Caco-2 (cell line): ENCODE results near the gene UXS1. TPM values are rescaled to one million over a fixed set of nuclear protein-coding genes. Genes with fewer than 3 reads are reported as not detected.

Experiments used
- BruUV-seq: library from RNA; stranded (reverse); fragments of 400-500 nt; replicated peaks from 2 replicates; lab custom pipeline; 2021; lab: Mats Ljungman, UMichigan
- CTCF ChIA-PET: fragments of 300-600 bp; sonication (Branson Sonifier 250); formaldehyde crosslinking; loops from one replicate; lab custom pipeline; 2022; ENCODE audit warnings: antibody characterized with exemption; lab: Charles Lee
- POLR2A ChIA-PET: fragments of 300-600 bp; sonication (Branson Sonifier 250); formaldehyde crosslinking; loops from one replicate; lab custom pipeline; 2022; ENCODE audit warnings: antibody characterized with exemption; lab: Charles Lee
- DNase-seq, 2 experiments: peaks; one replicate each; pipeline versions ENCODE4 v3.0.0 to v3.0.0-alpha.2; 2020 to 2022
- H3K27me3 ChIP-seq: replicated peaks from 2 replicates; pipeline ENCODE4 v1.6.0; 2011; ENCODE audit warnings: low read length; ENCODE audit not compliant: control insufficient read depth, insufficient read depth
- H3K36me3 ChIP-seq: 2 replicates; pipeline ENCODE4 v1.5.1; 2011; ENCODE audit warnings: low read length; ENCODE audit not compliant: control insufficient read depth, insufficient read depth
- H3K4me1 ChIP-seq: fragments of 250-450 bp; sonication (Bioruptor Pico); 2 replicates; pipeline ENCODE4 v1.5.1; 2020; ENCODE audit warnings: mild to moderate bottlenecking
- H3K4me3 ChIP-seq: 2 replicates; pipeline ENCODE4 v1.5.1; 2011; ENCODE audit warnings: low read depth, mild to moderate bottlenecking, control low read depth, low read length
- H3K9me3 ChIP-seq: fragments of 250-450 bp; sonication (Bioruptor Pico); 2 replicates; pipeline ENCODE4 v1.5.1; 2020; ENCODE audit warnings: mild to moderate bottlenecking, moderate library complexity
- H3K27ac Mint-ChIP-seq: one replicate; pipeline ENCODE4 v1.8.0; 2022; ENCODE audit warnings: mixed read lengths; ENCODE audit not compliant: unreplicated experiment
- H3K27me3 Mint-ChIP-seq: one replicate; pipeline ENCODE4 v1.8.0; 2022; ENCODE audit warnings: mixed read lengths; ENCODE audit not compliant: insufficient read depth, unreplicated experiment
- H3K36me3 Mint-ChIP-seq: one replicate; pipeline ENCODE4 v1.8.0; 2022; ENCODE audit warnings: mild to moderate bottlenecking, mixed read lengths; ENCODE audit not compliant: insufficient read depth, unreplicated experiment
- H3K4me1 Mint-ChIP-seq: one replicate; pipeline ENCODE4 v1.8.0; 2022; ENCODE audit warnings: low read depth, mixed read lengths; ENCODE audit not compliant: unreplicated experiment
- H3K4me3 Mint-ChIP-seq: one replicate; pipeline ENCODE4 v1.8.0; 2022; ENCODE audit warnings: mild to moderate bottlenecking, moderate library complexity, mixed read lengths; ENCODE audit not compliant: unreplicated experiment
- H3K9me3 Mint-ChIP-seq: one replicate; pipeline ENCODE4 v1.8.0; 2022; ENCODE audit warnings: mixed read lengths; ENCODE audit not compliant: unreplicated experiment
- CTCF ChIP-seq, 2 experiments: fragments of 200-600 bp in 1 of 2; IDR thresholded peaks; 1 replicate in 1 of 2; 2 replicates in 1 of 2; pipeline versions ENCODE4 v1.5.1 to v1.8.0; 2011 to 2022; ENCODE audit warnings: antibody characterized with exemption in 1 of 2, control low read depth in 1 of 2, inconsistent platforms in 1 of 2, low read depth in 1 of 2, low read length in 1 of 2, mild to moderate bottlenecking in 1 of 2, moderate library complexity in 1 of 2; ENCODE audit not compliant: insufficient read depth in 1 of 2, severe bottlenecking in 1 of 2, unreplicated experiment in 1 of 2
- intact Hi-C: fragments of 100-400 bp; cut with micrococcal nuclease; formaldehyde crosslinking; loops from one replicate; pipeline ENCODE4 v1.10.0; 2022; ENCODE audit not compliant: unreplicated experiment
- total RNA-seq: library from RNA; stranded (reverse); gene quantifications from 2 replicates; pipeline ENCODE4 v1.2.3, GENCODE V29; 2022

Gene UXS1
- total RNA-seq, 1 experiment from 2014 or later: 72.7 TPM

DNA sequence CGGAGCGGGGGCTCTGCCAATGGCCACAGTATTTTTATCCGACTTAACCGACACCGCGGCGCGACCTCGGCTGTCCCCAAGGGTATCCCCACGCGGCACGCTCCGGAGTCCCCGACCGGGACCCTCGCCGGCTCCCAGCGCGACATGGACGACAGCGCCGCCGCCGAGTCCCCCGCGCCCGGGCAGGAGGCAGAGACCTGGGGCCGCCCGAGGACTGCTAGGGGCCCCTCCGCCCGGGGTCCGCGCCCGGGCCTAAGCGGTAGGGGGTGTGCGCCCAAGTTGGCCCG lies 468 bp downstream of the UXS1 start:
- Mint-ChIP-seq H3K9me3 (no peaks in the 10 kb centered on the region), H3K27ac (peak overlapping the region; percentile 95), H3K4me3 (peak overlapping the region; percentile 81), H3K4me1 (peaks cover 42% of the 10 kb centered on the region), H3K27me3 (no peaks in the 10 kb centered on the region), H3K36me3 (peaks cover 21% of the 10 kb centered on the region)
- no peak for DNase-seq
- no peaks in the 10 kb centered on the region for H3K36me3 ChIP-seq
- ChIA-PET CTCF (interaction anchor here (1.0 kb wide), 1 partner anchor 29 kb away, joined by 5 read pairs; no protein-coding TSS in a partner anchor), POLR2A (interaction anchor here (1.0 to 1.2 kb wide), 2 partner anchors 31 to 1155 kb away, joined by 3 to 5 read pairs; partner anchors contain the start of gene MRPS9)
- no peak for TF ChIP-seq CTCF (IDR thresholded peaks at IDR 0.05; ENCODE audit: insufficient read depth in 1 of 2, low read depth in 1 of 2, low read length in 1 of 2, severe bottlenecking in 1 of 2, unreplicated experiment in 1 of 2)
- no peaks in the 10 kb centered on the region for H3K27me3 ChIP-seq
- H3K9me3 ChIP-seq: no peaks in the 10 kb centered on the region
- peaks cover 23% of the 10 kb centered on the region for H3K4me1 ChIP-seq
- intact Hi-C loops: loop anchor here (1.0 to 5.0 kb wide), 3 partner anchors 31 to 85 kb away; no protein-coding TSS in a partner anchor
- no TSS peak for BruUV-seq
- H3K4me3 ChIP-seq: peak overlapping the region; percentile 91

DNA sequence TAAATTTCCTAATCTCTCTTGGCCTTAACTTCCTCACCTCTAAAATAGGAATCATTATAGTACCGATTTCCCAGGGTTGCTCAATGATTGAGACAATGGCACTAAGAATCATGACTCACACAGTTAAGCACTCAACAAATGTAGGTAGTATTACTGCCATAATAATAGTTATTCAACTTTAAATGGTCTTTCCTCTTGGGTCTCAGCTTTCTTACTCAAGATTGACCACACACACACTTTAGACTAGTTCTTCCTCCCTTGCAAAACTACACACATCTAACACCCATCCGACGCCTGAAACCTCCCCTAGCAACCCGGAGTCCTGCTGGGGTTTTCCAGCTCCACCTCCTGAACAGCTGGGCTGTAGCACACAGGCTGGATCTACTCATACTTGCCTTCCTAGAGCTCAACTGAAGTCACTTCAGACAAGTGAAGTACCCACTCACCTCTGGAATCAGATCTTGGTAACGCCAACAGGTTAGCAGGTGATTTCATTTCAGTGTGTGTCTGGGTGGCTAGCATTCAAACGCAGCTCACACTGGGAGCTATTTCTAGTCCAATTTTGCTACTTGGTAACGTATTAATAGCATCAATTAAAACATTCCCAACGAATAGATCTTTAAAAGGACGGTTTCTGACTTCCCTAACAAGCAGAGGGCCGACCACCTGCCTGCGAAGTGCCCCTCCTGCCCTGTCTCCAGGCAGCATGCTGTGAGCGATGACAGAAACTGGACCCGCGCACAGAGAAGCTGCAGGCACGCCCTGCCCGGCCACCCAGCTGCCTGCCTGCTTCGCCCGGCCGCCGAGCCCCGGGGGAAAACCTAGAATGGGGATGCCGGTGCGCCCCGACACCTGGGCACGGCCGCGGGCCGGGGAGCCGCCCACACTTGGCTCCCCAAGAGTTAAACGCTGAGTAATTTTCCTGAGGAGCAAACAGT lies 1.1 kb downstream of the UXS1 start:
- peak overlapping the region; percentile 95 for H3K27ac Mint-ChIP-seq
- no peaks in the 10 kb centered on the region for H3K27me3 Mint-ChIP-seq
- H3K9me3 ChIP-seq: no peaks in the 10 kb centered on the region
- ChIA-PET POLR2A (interaction anchor here (1.0 to 1.2 kb wide), 2 partner anchors 31 to 1155 kb away, joined by 3 to 5 read pairs; partner anchors contain the start of gene MRPS9), CTCF (interaction anchor here (0.9 to 1.0 kb wide), 2 partner anchors 28 to 84 kb away, joined by 5 to 6 read pairs; no protein-coding TSS in a partner anchor)
- peaks cover 38% of the 10 kb centered on the region for H3K4me1 Mint-ChIP-seq
- BruUV-seq: TSS peak; percentile 45
- no peaks in the 10 kb centered on the region for H3K36me3 ChIP-seq
- H3K4me1 ChIP-seq: peaks cover 23% of the 10 kb centered on the region
- peak overlapping the region; percentile 81 for H3K4me3 Mint-ChIP-seq
- peak in 1 of 2 experiments; percentile 51 for DNase-seq
- peak overlapping the region; percentile 91 for H3K4me3 ChIP-seq
- TF ChIP-seq CTCF (IDR thresholded peaks at IDR 0.05; ENCODE audit: insufficient read depth in 1 of 2, low read depth in 1 of 2, low read length in 1 of 2, severe bottlenecking in 1 of 2, unreplicated experiment in 1 of 2): no peak
- H3K27me3 ChIP-seq: no peaks in the 10 kb centered on the region
- intact Hi-C loops: loop anchor here (1.0 to 5.0 kb wide), 3 partner anchors 31 to 84 kb away; no protein-coding TSS in a partner anchor
- H3K9me3 Mint-ChIP-seq: no peaks in the 10 kb centered on the region
- peaks cover 21% of the 10 kb centered on the region for H3K36me3 Mint-ChIP-seq

DNA sequence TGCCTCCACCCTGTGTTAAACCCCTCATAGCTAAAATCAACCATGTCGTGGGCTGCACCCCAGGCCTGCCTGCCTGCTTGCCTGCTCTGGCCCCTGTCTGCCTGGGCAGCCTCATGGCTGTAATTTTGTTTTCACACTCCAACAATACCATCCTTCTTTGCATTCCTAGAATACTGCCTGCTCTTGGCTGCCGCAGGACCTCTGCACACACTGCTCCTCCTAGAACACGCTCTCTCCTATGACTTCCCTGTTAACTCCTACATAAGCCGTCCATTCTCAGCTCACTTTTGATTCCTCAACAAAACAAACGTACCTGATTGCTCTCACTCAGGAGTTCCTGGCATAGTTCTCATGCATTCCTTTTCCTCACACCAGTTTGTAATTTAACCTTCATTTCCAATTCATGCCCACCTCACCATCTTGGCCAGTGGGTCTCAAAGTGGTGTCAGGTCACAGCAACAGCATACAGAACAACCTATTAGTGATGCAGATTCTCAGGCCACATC lies 2.5 kb downstream of the UXS1 start:
- Mint-ChIP-seq H3K36me3 (peaks cover 21% of the 10 kb centered on the region), H3K27ac (peak overlapping the region; percentile 95), H3K4me3 (peak overlapping the region; percentile 81), H3K27me3 (no peaks in the 10 kb centered on the region), H3K4me1 (peaks cover 35% of the 10 kb centered on the region), H3K9me3 (no peaks in the 10 kb centered on the region)
- no peaks in the 10 kb centered on the region for H3K36me3 ChIP-seq
- CTCF ChIA-PET: no interaction called here
- TF ChIP-seq CTCF (IDR thresholded peaks at IDR 0.05; ENCODE audit: insufficient read depth in 1 of 2, low read depth in 1 of 2, low read length in 1 of 2, severe bottlenecking in 1 of 2, unreplicated experiment in 1 of 2): no peak
- H3K27me3 ChIP-seq: no peaks in the 10 kb centered on the region
- BruUV-seq: no TSS peak
- H3K9me3 ChIP-seq: no peaks in the 10 kb centered on the region
- no peak for DNase-seq
- POLR2A ChIA-PET: no interaction called here
- intact Hi-C loops: loop anchor here (2.0 to 5.0 kb wide), 2 partner anchors 64 to 83 kb away; no protein-coding TSS in a partner anchor
- H3K4me3 ChIP-seq: no peak overlapping the region
- peaks cover 18% of the 10 kb centered on the region for H3K4me1 ChIP-seq
